Stimulated activated CD4-positive, alpha-beta T cell treated with anti-CD3 and anti-CD28 coated beads, Interleukin-1b, Interleukin-23, amount 100 ng/mL, for 1 hour (primary cell): ENCODE data around the gene PADI2.

ENCODE experiments used
- DNase-seq, 2 donors: peaks; one replicate each; pipeline ENCODE4 v3.0.0-alpha.2; 2020; ENCODE audit warnings: low read depth in 2 of 2

PADI2 gene

DNA sequence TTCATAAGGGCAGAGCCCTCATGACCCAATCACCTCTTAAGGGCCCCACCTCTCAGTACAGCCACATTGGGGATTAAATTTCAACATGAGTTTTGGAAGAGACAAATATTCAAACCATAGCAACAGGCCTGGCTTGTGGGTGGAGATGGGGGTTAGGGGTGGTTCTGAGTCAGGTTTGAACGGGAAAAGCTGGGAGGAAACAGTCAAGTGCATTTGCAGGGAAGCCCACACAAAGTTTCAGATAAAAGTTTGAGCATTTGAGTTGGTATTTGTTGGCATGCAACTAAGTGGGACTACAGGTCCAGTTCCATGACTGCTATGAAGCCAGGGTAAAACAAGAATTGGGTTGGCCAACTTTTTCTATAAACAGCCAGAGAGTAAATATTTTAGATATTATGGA, 21.0 kb upstream of the PADI2 start:
- no peak for DNase-seq

- DNase-seq = no peak
These were observed 20.4 kb upstream of the PADI2 start for GRCh38 chr1:17139637-17140036.

DNA sequence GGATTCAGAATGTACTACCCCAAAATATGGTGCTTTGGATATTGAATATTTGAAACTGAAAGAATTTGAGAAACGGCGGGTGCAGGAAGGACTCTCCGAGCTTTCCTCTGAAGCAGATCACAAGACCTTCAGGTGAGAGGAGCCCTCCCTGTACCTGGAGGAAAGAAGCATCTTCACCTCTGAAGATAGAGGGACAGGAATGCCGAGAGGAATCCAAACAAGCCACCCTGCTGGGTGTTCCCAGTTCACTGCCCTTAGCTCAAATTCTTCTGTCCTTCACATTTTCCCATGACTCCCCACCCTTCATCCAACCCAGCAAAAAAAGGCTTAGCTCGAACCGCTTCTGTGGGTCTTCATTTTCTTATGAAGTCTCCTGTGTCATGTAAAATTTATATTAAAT, 18.2 kb upstream of the PADI2 start:
- no peak for DNase-seq

DNA sequence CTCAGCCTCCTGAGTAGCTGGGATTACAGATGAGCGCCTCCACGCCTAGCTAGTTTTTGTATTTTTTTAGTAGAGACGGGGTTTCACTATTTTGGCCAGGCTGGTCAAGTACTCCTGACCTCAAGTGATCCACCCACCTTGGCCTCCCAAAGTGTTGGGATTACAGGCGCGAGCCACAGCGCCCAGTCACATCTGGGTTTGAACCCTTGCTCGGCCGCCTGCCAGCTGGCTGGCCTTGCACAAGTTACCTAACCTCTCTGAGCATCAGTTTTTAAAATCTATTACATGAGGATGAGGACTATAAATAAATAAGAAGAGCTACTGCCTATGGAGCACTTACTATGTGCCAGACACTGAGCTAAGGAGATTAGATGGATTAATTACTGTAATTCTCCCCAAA, 17.7 kb upstream of the PADI2 start:
- no peak for DNase-seq

GRCh38 chr1:17136145-17136544, 16.9 kb upstream of the PADI2 start:
- DNase-seq = no peak

- no peak for DNase-seq
These were observed 16.3 kb upstream of the PADI2 start for GRCh38 chr1:17135530-17135929.

GRCh38 chr1:17134724-17135123, 15.5 kb upstream of the PADI2 start:
- DNase-seq = no peak

DNA sequence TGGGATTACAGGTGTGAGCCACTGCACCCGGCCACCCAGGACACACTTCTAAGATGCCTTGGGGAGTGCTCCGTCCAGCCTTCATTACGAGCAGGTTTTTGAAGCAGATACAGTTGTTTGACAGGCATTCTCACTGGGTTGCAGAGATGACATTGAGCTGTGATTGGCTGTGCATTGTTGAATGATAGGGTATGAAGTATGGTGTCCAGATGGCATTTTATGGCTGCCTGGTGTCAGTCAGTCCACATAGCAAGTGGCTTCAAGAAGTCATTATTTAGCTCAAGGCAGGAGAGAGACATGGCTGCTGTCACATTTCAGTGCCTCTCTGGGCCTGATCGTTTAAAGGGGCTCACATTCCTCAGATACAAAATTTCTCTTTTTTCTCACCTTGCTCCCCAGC, 14.8 kb upstream of the PADI2 start:
- no peak for DNase-seq

- no peak for DNase-seq
These were observed 10.9 kb upstream of the PADI2 start for GRCh38 chr1:17130138-17130635.

DNA sequence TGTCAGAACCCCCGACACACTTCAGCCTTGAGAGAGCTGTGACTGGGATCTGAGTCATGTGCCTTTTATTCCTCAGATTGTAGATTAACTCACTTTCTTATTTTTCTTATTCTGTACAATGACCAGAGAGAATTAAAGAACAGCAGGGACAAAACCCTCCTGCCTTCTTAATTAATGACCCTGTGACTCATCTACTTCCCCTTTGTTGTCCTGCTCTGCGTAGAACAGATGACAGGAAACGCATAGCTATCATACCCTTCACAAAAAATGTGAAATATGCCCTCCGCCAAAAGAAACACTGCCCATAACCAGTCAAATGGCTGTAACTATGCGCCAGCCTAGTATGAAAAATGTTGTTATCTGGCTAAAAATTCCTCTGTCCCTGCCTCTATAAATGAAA, 9.1 kb upstream of the PADI2 start:
- DNase-seq = no peak

- peak; percentile 65 to 82 for DNase-seq
These were observed 6.5 kb upstream of the PADI2 start for GRCh38 chr1:17125756-17126237.

- DNase-seq = no peak
These were observed 4.2 kb upstream of the PADI2 start for GRCh38 chr1:17123196-17124045.

- no peak for DNase-seq
These were observed 3.4 kb upstream of the PADI2 start for GRCh38 chr1:17122521-17123164.

DNA sequence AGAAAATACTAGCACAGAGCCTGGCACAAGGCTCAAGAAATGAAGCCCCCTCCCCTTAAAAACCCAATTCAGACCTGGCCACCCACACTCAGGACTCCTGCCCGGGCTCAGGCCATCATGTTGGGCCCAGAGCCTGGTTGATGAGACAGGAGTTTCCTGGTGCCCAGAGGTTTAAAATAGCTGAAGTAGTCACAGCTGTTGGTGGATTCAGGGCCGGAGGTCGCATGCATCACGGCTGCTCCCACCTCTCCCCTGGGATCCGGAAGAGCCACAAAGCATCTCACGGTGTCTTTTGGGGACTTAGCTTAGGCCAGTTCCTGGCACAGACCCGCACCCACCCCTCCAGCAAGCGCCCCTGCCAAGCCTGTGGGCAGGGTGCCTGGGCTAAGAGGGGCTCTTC, 2.6 kb upstream of the PADI2 start:
- no peak for DNase-seq

- DNase-seq = no peak
These were observed 1.9 kb upstream of the PADI2 start for GRCh38 chr1:17120962-17121837.

DNA sequence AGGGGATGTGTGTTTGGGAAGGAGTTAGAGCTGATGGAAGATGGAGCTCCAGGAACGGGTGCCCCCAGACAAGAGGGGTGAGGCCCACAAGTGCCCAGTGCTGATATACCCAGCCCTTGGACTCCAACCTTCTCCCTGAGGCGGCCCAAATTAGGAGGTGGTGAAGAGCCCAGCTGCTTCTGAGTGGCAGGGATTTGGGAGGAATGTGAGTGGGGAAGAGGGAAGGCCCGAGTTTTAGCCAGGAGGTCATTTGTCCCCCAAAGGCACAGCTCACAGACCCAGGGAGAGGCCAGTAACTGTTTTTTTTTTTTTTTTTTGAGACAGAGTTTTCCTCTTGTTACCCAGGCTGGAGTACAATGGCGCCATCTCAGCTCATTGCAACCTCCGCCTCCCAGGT, 1.2 kb upstream of the PADI2 start:
- DNase-seq = no peak

DNA sequence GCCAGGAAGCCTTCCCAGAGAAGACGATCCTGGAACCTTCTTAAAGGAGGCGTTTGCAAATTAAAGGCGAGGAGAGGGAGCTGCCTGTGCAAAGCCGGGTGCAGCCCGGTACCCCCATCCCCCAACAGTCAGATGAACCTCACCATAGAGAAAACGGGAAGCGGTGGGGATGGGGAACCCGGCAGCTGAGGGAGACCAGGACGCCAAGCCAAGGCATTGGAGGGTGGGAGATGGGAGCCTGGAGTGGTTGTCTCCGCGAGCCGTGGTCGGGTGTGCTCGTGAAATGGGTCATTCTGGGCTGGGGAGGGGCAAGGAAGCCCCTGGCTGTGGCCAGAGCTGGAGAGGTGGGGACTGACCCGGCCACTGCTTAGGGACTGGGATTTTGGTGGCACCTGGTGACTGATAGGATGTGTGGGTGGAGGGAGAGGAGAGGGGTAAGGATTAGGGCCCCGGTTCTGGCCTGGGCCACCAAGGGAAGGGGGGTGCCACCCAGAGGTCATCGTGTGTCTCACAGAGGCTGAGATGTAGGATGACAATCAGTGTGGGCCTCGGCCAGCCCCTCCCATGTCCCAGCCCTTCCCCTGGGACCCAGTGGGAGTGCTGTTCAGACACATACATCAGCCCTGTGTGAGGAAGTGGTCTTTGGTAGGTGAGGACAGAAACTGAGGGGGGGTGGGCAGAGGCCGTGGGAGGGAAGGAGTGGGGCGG, 676 bp upstream of the PADI2 start:
- no peak for DNase-seq

DNA sequence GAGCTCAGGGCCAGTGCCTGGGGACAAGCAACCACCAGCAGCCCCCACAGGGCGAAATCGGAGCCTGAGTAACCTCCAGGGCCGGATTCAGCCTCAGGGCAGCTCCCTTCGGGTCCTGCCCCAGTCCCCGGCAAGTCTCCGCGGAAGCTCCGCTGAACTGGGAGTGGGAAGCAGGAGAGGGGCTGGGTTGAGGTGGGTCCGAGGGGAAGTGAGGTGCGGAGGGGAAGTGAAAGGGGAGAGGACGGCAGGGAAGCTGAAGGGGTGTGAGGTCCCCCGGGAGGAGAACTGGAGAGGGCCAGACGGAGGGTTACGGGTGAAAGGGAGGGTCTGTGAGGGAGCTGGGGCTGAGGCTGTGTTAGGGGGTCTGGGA, 560 bp downstream of the PADI2 start:
- DNase-seq = no peak

- no peak for DNase-seq
These were observed 983 bp downstream of the PADI2 start for GRCh38 chr1:17118268-17118667.

DNA sequence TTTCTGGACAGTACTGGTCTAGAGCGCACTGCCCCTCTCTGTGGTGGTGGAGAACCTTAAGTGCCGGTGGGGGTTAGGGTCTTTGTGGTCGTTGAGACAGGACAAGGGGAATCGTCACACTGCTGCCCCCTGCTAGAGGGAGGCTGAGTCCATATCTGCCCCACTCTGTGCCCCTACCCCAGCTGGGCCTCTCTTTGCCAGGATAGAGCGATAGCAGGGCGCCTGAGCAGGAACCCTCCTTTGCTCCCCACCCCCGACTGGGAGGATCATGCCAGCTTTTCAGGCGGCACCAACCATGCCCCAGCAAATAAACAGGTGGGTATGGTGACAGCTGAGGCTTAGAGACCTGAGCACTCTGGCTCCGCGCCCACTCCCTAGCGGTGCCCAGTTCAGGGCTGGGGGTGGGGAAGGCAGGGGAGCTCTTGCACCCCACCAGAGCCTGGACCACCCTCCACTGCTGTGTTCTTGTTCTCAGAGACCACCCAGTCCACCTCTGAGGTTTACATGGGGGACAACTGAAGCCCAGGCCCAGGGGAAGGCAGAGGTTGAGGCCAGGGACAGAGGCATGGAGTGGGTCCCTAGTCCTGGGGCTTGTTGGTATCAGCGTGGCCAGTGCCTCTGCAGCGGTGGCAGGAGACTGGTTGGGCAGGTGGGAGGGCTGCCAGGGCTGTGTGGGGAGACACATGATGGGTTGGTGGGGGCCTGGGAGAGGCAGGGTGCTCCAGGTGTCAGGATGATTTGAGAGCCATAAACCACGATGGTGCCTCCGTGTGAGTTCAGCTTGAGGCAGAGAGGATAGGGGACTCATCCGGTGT, 1.6 kb downstream of the PADI2 start:
- DNase-seq = no peak

GRCh38 chr1:17116643-17117042, 2.6 kb downstream of the PADI2 start:
- no peak for DNase-seq
